ENCODE data around the gene MCM3. TPM values are rescaled to one million over a fixed set of nuclear protein-coding genes. Genes with fewer than 3 reads are reported as not detected.

MCM3 gene
- total RNA-seq, 1 donor: 49.7 TPM

DNA sequence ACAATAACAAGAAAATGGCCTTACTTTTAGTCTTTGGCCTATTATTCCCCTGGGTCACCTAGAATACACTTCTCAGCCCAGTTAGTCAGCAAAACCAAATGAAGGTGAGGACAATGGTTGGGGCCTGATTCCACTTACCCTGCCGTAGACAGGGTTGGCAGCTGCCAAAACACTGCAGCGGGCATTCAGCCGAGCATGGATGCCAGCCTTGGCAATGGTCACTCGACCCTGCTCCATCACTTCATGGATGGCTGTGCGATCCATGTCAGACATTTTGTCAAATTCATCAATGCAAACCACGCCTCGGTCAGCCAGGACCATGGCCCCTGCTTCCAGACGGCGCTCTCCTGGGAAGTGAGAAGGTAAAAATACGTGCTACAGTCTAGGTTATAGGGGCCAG is 8.4 kb downstream of the MCM3 start:
- H3K4me3 ChIP-seq (ENCODE audit: low read depth, low read length): no peak overlapping the region
- DNase-seq (ENCODE audit: low read depth): no peak
- TF ChIP-seq, protein P1, sequence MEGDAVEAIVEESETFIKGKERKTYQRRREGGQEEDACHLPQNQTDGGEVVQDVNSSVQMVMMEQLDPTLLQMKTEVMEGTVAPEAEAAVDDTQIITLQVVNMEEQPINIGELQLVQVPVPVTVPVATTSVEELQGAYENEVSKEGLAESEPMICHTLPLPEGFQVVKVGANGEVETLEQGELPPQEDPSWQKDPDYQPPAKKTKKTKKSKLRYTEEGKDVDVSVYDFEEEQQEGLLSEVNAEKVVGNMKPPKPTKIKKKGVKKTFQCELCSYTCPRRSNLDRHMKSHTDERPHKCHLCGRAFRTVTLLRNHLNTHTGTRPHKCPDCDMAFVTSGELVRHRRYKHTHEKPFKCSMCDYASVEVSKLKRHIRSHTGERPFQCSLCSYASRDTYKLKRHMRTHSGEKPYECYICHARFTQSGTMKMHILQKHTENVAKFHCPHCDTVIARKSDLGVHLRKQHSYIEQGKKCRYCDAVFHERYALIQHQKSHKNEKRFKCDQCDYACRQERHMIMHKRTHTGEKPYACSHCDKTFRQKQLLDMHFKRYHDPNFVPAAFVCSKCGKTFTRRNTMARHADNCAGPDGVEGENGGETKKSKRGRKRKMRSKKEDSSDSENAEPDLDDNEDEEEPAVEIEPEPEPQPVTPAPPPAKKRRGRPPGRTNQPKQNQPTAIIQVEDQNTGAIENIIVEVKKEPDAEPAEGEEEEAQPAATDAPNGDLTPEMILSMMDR (IDR thresholded peaks at IDR 0.05; ENCODE audit: insufficient read depth, low read depth, low read length): no peak

DNA sequence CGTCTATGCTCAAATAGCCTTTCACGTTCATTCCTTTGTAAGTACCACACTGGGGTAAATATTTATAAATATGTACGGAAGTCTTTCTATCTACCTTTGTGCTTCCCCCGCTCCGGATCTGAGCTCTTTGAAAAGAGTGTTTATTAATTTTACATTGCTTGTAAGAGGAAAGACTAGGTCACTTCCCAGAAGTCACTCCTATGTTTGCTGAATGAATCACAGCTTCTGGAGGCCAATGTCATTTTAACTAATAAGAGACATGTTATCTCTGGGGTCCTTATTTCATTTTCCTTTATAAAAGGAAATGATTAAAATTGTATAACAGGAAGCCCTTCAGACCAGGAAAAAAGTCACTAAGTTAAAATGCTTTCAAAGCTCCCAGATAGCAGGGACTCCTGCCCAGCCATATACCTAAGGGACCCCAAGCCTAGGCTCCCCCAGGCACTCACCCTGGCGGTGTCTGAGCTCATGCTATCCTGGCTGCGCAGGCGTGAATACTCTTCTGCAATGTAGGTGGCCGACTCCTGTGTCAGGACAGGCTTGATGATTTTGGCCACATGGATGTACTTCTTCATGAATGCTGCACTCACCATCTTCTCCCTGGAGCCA is 12.6 kb downstream of the MCM3 start:
- TF ChIP-seq, protein P1 (IDR thresholded peaks at IDR 0.05; ENCODE audit: insufficient read depth, low read depth, low read length): no peak
- no peak for DNase-seq (ENCODE audit: low read depth)
- H3K4me3 ChIP-seq (ENCODE audit: low read depth, low read length): no peak overlapping the region

DNA sequence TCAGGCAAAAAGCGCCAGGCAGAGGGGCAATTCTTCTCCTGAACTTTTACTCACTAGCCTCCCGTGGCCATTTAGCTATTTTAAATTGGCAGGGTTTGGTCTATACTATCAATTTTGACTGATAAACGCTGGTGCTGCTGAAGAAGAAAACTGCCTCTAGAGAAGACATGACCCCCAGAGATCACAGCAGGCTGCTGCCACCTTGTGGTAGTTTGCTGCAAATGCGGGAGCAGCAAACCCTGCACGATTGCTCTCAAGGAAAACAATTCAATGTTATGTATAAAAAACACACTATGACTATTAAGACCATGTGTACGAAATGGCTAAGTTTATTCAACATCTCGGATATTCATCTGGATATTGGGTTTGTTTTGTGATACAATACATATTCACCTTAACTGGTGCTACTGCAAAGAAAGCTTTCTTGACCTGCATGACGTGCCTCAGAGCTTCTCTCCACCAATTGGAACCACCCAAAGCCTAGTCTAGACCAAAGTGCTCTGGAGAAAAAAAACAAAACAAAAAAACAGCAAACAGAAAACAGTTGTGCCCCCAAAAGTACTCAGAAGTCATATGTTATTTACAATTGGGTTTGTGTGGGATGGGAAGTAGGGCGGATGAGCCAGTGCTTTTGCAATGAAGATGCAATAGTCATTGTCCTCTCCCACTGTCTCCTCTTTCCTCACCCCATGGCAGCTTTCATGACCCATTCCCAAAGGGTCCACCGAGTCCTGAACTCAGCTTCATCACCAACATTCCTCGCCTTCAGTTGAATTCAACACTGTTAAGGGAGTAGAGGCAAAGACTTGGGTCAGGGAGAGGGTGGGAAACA is 20.6 kb downstream of the MCM3 start:
- H3K4me3 ChIP-seq (ENCODE audit: low read depth, low read length): no peak overlapping the region
- peak; percentile 70 for DNase-seq (ENCODE audit: low read depth)
- TF ChIP-seq, protein P1 (IDR thresholded peaks at IDR 0.05; ENCODE audit: insufficient read depth, low read depth, low read length): peak; percentile 94

DNA sequence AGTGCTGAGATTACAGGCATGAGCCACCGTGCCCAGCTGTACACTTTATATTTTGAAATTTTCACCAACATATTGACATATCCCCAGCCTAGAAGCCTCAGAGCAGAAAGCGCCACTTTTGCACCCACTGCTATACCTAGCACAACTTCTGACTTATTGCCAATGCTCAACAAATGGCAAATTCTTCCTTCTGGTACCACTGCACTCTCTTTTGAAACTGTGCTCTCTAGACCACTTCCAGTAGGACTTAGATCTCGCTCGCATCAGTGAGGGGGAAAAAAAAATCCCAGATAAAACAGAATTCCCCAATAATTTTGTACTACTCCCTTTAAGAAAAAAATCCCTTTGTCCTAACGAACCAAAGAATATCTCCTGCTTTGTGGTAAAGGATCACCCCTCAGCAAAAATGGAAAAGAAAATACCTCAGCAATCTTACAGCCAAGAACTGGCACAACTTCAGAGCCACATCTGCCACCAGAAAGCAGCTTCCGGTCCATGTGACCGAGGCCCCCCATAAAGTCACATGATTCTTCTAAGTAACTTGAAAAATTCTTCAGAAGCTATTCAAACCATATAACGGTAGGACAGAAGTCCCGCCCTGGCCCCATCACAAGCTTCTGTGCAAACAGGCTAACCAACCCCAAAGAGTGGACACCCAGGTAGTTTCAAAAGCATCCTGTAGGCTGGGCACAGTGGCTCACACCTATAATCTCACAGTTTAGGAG is 21.8 kb downstream of the MCM3 start:
- no peak for DNase-seq (ENCODE audit: low read depth)
- TF ChIP-seq, protein P1 (IDR thresholded peaks at IDR 0.05; ENCODE audit: insufficient read depth, low read depth, low read length): no peak
- H3K4me3 ChIP-seq (ENCODE audit: low read depth, low read length): no peak overlapping the region

DNA sequence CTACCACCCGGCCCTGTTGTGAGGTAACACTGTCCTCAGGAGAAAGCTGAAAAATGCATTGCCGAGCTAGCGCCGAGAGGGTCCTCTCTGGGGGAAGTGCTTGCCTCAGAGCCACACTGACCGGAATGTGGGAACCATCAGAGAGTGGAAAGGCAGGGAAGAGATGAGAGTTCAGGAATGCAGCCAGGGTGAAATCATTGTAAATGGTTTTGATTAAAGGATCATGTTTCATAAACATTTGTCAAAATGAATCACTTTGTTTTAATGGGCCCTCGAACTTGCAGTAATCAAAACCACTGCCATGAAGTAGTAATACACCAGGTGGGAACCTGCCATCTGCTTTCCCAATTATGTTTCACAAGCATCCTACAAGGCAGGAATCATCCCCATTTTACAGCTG is 23.3 kb downstream of the MCM3 start:
- no peak overlapping the region for H3K4me3 ChIP-seq (ENCODE audit: low read depth, low read length)
- TF ChIP-seq, protein P1 (IDR thresholded peaks at IDR 0.05; ENCODE audit: insufficient read depth, low read depth, low read length): no peak

DNA sequence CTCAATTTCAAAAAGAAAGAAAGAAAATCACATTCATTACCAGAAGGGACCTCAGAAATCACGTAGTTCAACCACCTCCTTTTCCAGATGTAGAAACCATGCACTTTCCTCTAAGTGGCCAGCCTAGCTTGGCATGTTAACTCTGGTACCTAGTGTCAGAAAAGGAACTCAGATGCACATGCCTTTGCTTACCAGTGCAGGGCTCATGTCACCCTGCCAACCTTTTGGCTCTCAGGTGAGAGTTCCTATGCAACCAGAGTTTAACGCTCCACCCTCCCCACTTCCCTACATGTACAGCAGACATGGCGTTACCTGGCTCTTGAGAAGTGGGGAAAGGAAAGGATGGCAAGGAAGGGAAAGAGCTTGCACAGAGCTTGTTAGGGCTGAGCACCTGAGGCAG is 23.9 kb downstream of the MCM3 start:
- no peak for DNase-seq (ENCODE audit: low read depth)
- no peak overlapping the region for H3K4me3 ChIP-seq (ENCODE audit: low read depth, low read length)
- TF ChIP-seq, protein P1 (IDR thresholded peaks at IDR 0.05; ENCODE audit: insufficient read depth, low read depth, low read length): no peak

More for the DNA sequence above, 23.3 kb downstream of the MCM3 start:
- peak; percentile 72 for DNase-seq (ENCODE audit: low read depth)
